PC-3 (cell line): ENCODE measurements around the gene EMILIN2.

Experiments used
- CTCF ChIP-seq: fragments of 300-600 bp; sonication (generic); conservative IDR thresholded peaks from 2 replicates; pipeline ENCODE4 v1.5.1; 2017; ENCODE audit warnings: antibody characterized with exemption, low read depth, mild to moderate bottlenecking, low read length
- EZH2 ChIP-seq: fragments of 300-600 bp; sonication (generic); IDR thresholded peaks from one replicate; pipeline ENCODE4 v1.6.1; 2017; ENCODE audit warnings: antibody characterized with exemption, mild to moderate bottlenecking, low read length; ENCODE audit not compliant: unreplicated experiment

GRCh38 chr18:2855560-2856350 is 8.9 kb downstream of the EMILIN2 start:
- no peak for TF ChIP-seq CTCF
- no peak for TF ChIP-seq EZH2
